Diencephalon (tissue), 1 donor: ENCODE measurements around the gene FOSB. TPM values are rescaled to one million over a fixed set of nuclear protein-coding genes. Genes with fewer than 3 reads are reported as not detected.

Source experiments
- small RNA-seq: library from RNA; depleted of rRNA; stranded (forward); fragments of <200 nt; gene quantifications from one replicate; pipeline ENCODE3, GENCODE V24; 2014
- total RNA-seq: library from RNA; depleted of rRNA; stranded (reverse); fragments of >200 nt; gene quantifications from one replicate; pipeline ENCODE4 v1.2.3, GENCODE V29; 2014

FOSB gene
- total RNA-seq: 4.4 TPM

DNA sequence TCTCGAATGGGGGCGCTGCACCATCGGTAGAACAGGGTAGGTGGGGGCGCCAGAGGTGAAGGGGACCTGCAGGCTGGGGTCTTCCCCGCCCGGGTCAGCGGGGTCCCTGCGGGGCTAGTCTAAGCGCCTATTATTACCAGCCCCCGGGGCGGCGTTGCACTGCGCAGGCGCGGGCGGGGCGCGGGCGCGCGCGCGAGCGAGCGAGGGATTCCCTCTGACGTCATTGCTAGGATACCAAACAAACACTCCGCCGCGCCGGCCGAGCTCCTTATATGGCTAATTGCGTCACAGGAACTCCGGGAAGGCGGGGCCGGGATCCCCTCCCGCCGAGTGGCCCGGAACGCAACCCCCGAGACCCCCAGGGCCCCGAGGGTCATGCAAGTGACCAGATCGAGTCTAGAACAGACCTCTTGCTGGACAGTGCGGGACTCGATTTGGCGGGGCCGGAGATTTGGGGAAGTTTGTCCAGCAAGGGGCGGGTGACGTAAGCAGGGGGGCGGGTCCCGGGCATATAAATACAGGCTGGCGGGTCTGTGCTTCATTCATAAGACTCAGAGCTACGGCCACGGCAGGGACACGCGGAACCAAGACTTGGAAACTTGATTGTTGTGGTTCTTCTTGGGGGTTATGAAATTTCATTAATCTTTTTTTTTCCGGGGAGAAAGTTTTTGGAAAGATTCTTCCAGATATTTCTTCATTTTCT is at the start of gene FOSB:
Gene FOSB, plus strand, starts transcription at position 541 of the 703 bp plus-strand sequence. CDS start 591 bp downstream, outside the sequence.

GRCh38 chr19:45423589-45424190 is 44.1 kb upstream of the FOSB start, which contains the start of gene ERCC1:
TSS of gene ERCC1 (minus strand) at chr19:45423917. CDS start at chr19:45423374, 543 bp downstream.

GRCh38 chr19:45498411-45499195 is 30.8 kb downstream of the FOSB start, which contains the start of gene PPM1N:
TSS of gene PPM1N (plus strand) at chr19:45498443. CDS start at chr19:45498473, 30 bp downstream.

GRCh38 chr19:45506989-45507871 is 39.4 kb downstream of the FOSB start, which contains the start of gene VASP:
TSS of gene VASP (plus strand) at chr19:45507479. CDS start at chr19:45507772, 293 bp downstream.

Small RNAs within 50 kb of the gene (small RNA-seq; reads per million reads assigned to genes)
- gene MIR6088: not detected

Other genes with a start within 250 kb of the FOSB start
- 0.23 TPM for gene EXOC3L2, start 222.6 kb upstream of the FOSB start, total RNA-seq
- gene MARK4, start 216.7 kb upstream of the FOSB start, total RNA-seq: 39.2 TPM
- not detected for gene CKM, start 145.1 kb upstream of the FOSB start, total RNA-seq
- 1.8 TPM for gene KLC3, start 127.2 kb upstream of the FOSB start, total RNA-seq
- gene ERCC2, start 97.4 kb upstream of the FOSB start, total RNA-seq: 23.3 TPM
- 0.46 TPM for gene PPP1R13L, start 62.9 kb upstream of the FOSB start, total RNA-seq
- gene POLR1G, start 61.4 kb upstream of the FOSB start, total RNA-seq: 6.5 TPM
- 41.3 TPM for gene ERCC1, start 44.1 kb upstream of the FOSB start, total RNA-seq
- gene RTN2, start 29.1 kb downstream of the FOSB start, total RNA-seq: 59.1 TPM
- 1.2 TPM for gene PPM1N, start 30.4 kb downstream of the FOSB start, total RNA-seq
- 15.7 TPM for gene VASP, start 39.5 kb downstream of the FOSB start, total RNA-seq
- gene OPA3, start 116.8 kb downstream of the FOSB start, total RNA-seq: 4.8 TPM
- gene GPR4, start 134.2 kb downstream of the FOSB start, total RNA-seq: 0.23 TPM
- gene EML2, start 171.4 kb downstream of the FOSB start, total RNA-seq: 42.2 TPM
- gene GIPR, start 200.2 kb downstream of the FOSB start, total RNA-seq: not detected
- gene SNRPD2, start 224.0 kb downstream of the FOSB start, total RNA-seq: 132 TPM
- 4.4 TPM for gene QPCTL, start 224.7 kb downstream of the FOSB start, total RNA-seq